Measurements from ENCODE around the gene TMEM183A.

GRCh38 chr1:203026031-203026665 lies 19.0 kb downstream of the TMEM183A start, which contains the start of gene PPFIA4:
- TF ChIP-seq EZH2 (IDR thresholded peaks at IDR 0.05; ENCODE audit: borderline replicate concordance, low read depth, low read length, severe bottlenecking): no peak
- TF ChIP-seq, protein P1, sequence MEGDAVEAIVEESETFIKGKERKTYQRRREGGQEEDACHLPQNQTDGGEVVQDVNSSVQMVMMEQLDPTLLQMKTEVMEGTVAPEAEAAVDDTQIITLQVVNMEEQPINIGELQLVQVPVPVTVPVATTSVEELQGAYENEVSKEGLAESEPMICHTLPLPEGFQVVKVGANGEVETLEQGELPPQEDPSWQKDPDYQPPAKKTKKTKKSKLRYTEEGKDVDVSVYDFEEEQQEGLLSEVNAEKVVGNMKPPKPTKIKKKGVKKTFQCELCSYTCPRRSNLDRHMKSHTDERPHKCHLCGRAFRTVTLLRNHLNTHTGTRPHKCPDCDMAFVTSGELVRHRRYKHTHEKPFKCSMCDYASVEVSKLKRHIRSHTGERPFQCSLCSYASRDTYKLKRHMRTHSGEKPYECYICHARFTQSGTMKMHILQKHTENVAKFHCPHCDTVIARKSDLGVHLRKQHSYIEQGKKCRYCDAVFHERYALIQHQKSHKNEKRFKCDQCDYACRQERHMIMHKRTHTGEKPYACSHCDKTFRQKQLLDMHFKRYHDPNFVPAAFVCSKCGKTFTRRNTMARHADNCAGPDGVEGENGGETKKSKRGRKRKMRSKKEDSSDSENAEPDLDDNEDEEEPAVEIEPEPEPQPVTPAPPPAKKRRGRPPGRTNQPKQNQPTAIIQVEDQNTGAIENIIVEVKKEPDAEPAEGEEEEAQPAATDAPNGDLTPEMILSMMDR (IDR thresholded peaks at IDR 0.05; ENCODE audit: borderline replicate concordance, extremely low read depth, low read length, poor library complexity, severe bottlenecking): no peak
